Ectodermal cell (in vitro differentiated cells): ENCODE results near the gene WFS1.

Source experiments
- H3K27ac ChIP-seq: 2 replicates; pipeline ENCODE4 v1.7.0; 2013; ENCODE audit warnings: mild to moderate bottlenecking, low read depth, low read length; ENCODE audit not compliant: insufficient read depth, poor library complexity, severe bottlenecking
- H3K27me3 ChIP-seq: 2 replicates; pipeline ENCODE4 v1.7.0; 2013; ENCODE audit warnings: mild to moderate bottlenecking, low read length; ENCODE audit not compliant: insufficient read depth, control insufficient read depth, poor library complexity, severe bottlenecking
- H3K36me3 ChIP-seq: one replicate; pipeline ENCODE4 v1.7.0; 2013; ENCODE audit warnings: low read length; ENCODE audit not compliant: control insufficient read depth, insufficient read depth
- H3K4me1 ChIP-seq: one replicate; pipeline ENCODE4 v1.7.0; 2013; ENCODE audit warnings: low read length; ENCODE audit not compliant: control insufficient read depth, insufficient read depth
- H3K4me3 ChIP-seq: 2 replicates; pipeline ENCODE4 v1.7.0; 2013; ENCODE audit warnings: low read depth, low read length, control low read depth; ENCODE audit not compliant: insufficient read depth
- H3K9me3 ChIP-seq: 2 replicates; pipeline ENCODE4 v1.7.0; 2013; ENCODE audit warnings: mild to moderate bottlenecking, low read length, moderate library complexity; ENCODE audit not compliant: control insufficient read depth
- WGBS, 2 experiments: methylation state at CpG; one replicate each; pipeline ENCODE4 v1.1.7; 2013; ENCODE audit warnings: missing lambda C conversion rate in 2 of 2; 5-methylcytosine and 5-hydroxymethylcytosine counted together

Gene WFS1

GRCh38 chr4:6280365-6280996, 10.8 kb downstream of the WFS1 start:
- no peak overlapping the region for H3K4me3 ChIP-seq
- 81 to 86% methylated on average over 15 to 16 of the region's 16 CpGs for WGBS, 2 experiments
- H3K27ac ChIP-seq, result no peak overlapping the region
- no peaks in the 10 kb centered on the region for H3K36me3 ChIP-seq
- H3K9me3 ChIP-seq, result no peaks in the 10 kb centered on the region
- no peaks in the 10 kb centered on the region for H3K27me3 ChIP-seq
- peaks cover 15% of the 10 kb centered on the region for H3K4me1 ChIP-seq

- Histone ChIP-seq H3K9me3 (no peaks in the 10 kb centered on the region), H3K36me3 (no peaks in the 10 kb centered on the region), H3K27me3 (no peaks in the 10 kb centered on the region), H3K27ac (no peak overlapping the region), H3K4me3 (no peak overlapping the region), H3K4me1 (peaks cover 11% of the 10 kb centered on the region)
- WGBS, 2 experiments, result 94 to 95% methylated on average over 20 of the region's 20 CpGs
These were observed 12.0 kb downstream of the WFS1 start for GRCh38 chr4:6281436-6282313.

DNA sequence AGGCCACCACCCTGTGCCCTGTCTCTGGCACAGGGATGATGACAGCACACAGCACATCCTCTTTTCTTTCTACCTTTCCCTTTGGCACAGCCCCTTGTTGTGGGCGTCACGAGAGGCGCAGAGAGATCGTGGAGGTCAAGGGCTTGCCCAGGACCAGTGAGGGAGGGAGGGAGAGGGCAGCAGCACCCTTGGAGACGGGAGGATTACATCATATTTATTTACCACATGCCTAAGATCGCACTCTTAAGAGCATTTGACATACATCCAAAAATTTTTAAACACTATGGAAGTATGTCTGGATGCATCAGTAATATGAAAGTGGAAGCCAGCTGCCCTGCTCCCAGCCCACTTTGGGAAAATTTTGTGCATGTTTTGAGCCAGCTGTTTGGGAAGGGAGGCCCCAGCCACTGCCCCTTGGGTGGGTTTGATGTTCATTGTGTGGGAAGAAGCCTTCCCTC, 12.7 kb downstream of the WFS1 start:
- no peak overlapping the region for H3K27ac ChIP-seq
- H3K9me3 ChIP-seq, result no peaks in the 10 kb centered on the region
- no peaks in the 10 kb centered on the region for H3K27me3 ChIP-seq
- peaks cover 2% of the 10 kb centered on the region for H3K36me3 ChIP-seq
- H3K4me1 ChIP-seq, result peaks cover 11% of the 10 kb centered on the region
- no peak overlapping the region for H3K4me3 ChIP-seq
- 88 to 91% methylated on average over 3 to 6 of the region's 6 CpGs for WGBS, 2 experiments

DNA sequence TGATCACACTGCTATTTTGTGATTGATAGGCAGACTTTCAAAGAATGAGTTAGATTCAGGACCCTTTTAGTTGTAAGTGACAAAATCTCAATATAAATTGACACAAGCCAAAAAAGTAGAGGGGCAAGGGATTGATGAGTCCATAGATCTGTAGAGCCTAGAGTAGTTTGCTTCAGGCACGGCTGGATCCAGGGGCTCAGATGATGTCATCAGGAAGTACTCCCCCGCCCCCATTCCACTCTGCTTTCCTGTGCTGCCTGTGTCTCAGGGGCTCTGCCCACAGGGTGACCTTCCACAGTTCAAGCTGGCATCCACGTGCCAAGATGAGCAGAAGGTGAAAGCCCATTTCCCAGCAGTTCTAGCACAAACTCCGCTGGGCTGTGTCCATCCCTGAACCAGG, 13.6 kb downstream of the WFS1 start:
- Histone ChIP-seq H3K27ac (no peak overlapping the region), H3K27me3 (no peaks in the 10 kb centered on the region), H3K4me1 (peaks cover 11% of the 10 kb centered on the region), H3K4me3 (no peak overlapping the region), H3K36me3 (peaks cover 4% of the 10 kb centered on the region), H3K9me3 (no peaks in the 10 kb centered on the region)
- WGBS, 2 experiments, result 93 to 96% methylated on average over 4 of the region's 4 CpGs

DNA sequence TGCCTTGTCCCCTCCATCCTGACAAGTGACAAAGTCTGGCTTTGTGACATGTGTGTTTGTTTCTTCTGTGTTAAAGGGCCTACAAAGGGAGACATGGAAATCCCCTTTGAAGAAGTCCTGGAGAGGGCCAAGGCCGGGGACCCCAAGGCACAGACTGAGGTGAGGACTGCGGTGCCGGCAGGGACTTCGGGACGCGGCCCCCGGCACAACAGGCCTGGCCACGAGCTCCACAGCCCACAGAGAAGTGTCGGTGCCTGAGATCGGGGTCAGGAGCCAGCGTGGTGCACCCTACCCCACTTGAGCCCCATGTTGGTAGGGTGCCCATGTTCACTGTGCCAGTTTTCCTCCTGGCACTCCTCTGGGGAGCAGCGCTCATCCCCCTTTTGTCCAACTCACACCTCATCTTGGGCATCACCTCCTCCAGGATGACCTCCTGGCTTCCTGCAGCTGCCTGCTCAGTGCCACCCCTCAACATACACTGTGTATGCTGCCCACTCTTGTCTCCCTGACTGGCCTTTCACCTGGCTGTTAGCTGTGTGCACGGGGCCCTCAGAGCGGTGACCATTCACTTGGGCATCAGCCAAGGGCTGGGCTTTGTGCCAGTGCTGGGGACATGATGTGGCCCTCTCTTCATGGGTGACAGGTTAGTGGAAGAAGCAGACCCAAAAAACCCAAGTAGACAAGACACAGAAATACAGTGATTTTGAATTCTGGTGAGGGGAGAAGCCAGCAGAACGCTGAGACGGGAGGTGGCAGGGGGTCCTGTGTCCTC, 17.6 kb downstream of the WFS1 start:
- WGBS, 2 experiments, result 95% methylated on average over 16 of the region's 16 CpGs
- no peaks in the 10 kb centered on the region for H3K27me3 ChIP-seq
- no peaks in the 10 kb centered on the region for H3K4me1 ChIP-seq
- H3K27ac ChIP-seq, result no peak overlapping the region
- H3K9me3 ChIP-seq, result no peaks in the 10 kb centered on the region
- H3K4me3 ChIP-seq, result no peak overlapping the region
- H3K36me3 ChIP-seq, result peaks cover 4% of the 10 kb centered on the region

- H3K9me3 ChIP-seq, result no peaks in the 10 kb centered on the region
- no peak overlapping the region for H3K27ac ChIP-seq
- H3K4me3 ChIP-seq, result no peak overlapping the region
- peaks cover 4% of the 10 kb centered on the region for H3K36me3 ChIP-seq
- 94 to 96% methylated on average over 5 of the region's 5 CpGs for WGBS, 2 experiments
- no peaks in the 10 kb centered on the region for H3K4me1 ChIP-seq
- H3K27me3 ChIP-seq, result no peaks in the 10 kb centered on the region
These were observed 18.7 kb downstream of the WFS1 start for GRCh38 chr4:6288342-6288741.

- no peak overlapping the region for H3K27ac ChIP-seq
- no peak overlapping the region for H3K4me3 ChIP-seq
- no peaks in the 10 kb centered on the region for H3K4me1 ChIP-seq
- peaks cover 4% of the 10 kb centered on the region for H3K36me3 ChIP-seq
- H3K27me3 ChIP-seq, result no peaks in the 10 kb centered on the region
- 94 to 96% methylated on average over 15 of the region's 15 CpGs for WGBS, 2 experiments
- no peaks in the 10 kb centered on the region for H3K9me3 ChIP-seq
These were observed 19.2 kb downstream of the WFS1 start for GRCh38 chr4:6288871-6289270.

GRCh38 chr4:6290256-6290655, 20.6 kb downstream of the WFS1 start:
- WGBS, 2 experiments, result 96% methylated on average over 7 of the region's 7 CpGs
- Histone ChIP-seq H3K4me3 (no peak overlapping the region), H3K36me3 (peaks cover 4% of the 10 kb centered on the region), H3K27me3 (no peaks in the 10 kb centered on the region), H3K27ac (no peak overlapping the region), H3K9me3 (no peaks in the 10 kb centered on the region), H3K4me1 (no peaks in the 10 kb centered on the region)

DNA sequence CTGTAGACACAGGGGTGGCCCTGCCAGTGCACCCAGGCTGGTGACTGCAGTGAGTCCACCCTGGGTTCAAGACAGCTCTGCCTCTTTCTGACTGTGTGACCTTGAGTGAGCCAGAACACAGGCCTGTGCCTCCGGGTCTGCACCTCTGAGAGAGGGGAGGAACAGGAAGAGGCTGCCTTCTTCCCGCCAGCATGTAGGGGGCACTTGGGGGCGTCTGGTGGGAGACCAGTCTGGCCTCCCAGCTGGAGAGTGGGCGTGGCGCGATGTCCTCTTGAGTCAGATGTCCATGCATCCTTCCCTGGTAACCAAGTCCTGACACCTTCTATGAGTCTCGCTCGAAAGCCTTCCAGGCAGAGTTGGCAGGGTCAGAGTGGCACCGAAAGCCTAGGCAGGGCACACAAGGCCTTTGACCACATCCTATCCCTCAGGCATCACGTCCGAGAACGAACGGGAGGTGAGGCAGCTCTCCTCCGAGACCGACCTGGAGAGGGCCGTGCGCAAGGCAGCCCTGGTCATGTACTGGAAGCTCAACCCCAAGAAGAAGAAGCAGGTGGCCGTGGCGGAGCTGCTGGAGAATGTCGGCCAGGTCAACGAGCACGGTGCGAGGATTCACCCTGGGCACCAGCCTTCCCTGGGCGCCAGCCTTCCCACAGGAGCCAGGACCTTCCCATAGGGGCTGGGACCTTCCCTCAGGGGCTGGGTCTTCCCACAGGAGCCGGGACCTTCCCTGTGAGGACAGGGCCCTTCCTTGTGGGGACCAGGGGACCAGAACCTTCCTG, 21.3 kb downstream of the WFS1 start:
- Histone ChIP-seq H3K4me3 (no peak overlapping the region), H3K9me3 (no peaks in the 10 kb centered on the region)
- WGBS, 2 experiments, result 90% methylated on average over 25 of the region's 25 CpGs

More for the DNA sequence above, 21.3 kb downstream of the WFS1 start:
- Histone ChIP-seq H3K36me3 (peaks cover 4% of the 10 kb centered on the region), H3K4me1 (no peaks in the 10 kb centered on the region), H3K27ac (no peak overlapping the region), H3K27me3 (no peaks in the 10 kb centered on the region)
